ENCODE measurements around the gene TSPAN19.

DNA sequence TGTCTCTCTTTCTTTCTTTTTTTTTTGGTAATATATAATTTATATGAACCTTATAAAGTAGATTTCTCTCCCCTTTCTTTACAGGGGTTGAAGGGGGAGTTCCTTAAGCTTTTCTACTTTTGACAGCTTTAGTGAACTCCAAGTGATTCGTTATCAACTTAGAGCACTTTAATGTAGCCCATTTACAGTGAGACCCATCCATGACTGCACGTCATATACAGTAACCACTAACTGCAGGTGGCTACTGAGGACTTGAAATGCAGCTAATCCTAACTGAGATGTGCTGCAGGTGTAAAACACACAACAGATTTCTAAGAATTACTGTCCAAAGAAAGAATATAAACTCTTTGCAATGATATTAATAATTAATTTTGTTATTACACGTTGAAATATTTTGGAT, 656 bp upstream of the TSPAN19 start:
- TF ChIP-seq, protein P1, sequence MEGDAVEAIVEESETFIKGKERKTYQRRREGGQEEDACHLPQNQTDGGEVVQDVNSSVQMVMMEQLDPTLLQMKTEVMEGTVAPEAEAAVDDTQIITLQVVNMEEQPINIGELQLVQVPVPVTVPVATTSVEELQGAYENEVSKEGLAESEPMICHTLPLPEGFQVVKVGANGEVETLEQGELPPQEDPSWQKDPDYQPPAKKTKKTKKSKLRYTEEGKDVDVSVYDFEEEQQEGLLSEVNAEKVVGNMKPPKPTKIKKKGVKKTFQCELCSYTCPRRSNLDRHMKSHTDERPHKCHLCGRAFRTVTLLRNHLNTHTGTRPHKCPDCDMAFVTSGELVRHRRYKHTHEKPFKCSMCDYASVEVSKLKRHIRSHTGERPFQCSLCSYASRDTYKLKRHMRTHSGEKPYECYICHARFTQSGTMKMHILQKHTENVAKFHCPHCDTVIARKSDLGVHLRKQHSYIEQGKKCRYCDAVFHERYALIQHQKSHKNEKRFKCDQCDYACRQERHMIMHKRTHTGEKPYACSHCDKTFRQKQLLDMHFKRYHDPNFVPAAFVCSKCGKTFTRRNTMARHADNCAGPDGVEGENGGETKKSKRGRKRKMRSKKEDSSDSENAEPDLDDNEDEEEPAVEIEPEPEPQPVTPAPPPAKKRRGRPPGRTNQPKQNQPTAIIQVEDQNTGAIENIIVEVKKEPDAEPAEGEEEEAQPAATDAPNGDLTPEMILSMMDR (IDR thresholded peaks at IDR 0.05): no peak
- no peak for TF ChIP-seq POLR2A (IDR thresholded peaks at IDR 0.05)

Measured in right lobe of liver (tissue), 4 donors.